ENCODE data around the gene RAPGEF1.
"Not testable (repeated sequence)": the region's sequence is repeated elsewhere in the genome, so short reads cannot be mapped to it uniquely, and the experiment has no call there.

RAPGEF1 gene

DNA sequence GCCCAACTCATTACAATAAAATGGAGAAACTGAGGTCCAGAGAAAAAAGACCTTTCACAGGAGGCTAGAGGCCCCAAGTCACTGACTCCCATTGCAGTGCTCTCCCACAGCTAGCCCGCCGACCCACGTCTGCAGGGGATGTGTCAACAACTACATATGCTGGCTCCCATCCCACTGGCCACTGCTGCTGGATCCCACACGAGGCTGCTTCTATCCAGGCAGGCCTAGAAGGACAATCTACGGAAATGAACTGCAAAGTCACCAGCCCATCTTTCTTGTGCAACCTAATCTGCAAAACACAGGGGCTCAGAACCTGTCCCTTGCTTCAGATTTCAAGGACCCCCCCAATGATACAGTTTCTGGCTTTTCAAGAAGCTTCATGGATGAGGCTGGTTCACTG, 24.0 kb downstream of the RAPGEF1 start:
- ChIA-PET CTCF (interaction anchor here (1.7 kb wide), 1 partner anchor 124 kb away, joined by 7 read pairs; no protein-coding TSS in a partner anchor), POLR2A (no interaction called here)
- no peak overlapping the region for H3K4me3 ChIP-seq (ENCODE audit: low read depth, low read length)
- TF ChIP-seq, protein P1, sequence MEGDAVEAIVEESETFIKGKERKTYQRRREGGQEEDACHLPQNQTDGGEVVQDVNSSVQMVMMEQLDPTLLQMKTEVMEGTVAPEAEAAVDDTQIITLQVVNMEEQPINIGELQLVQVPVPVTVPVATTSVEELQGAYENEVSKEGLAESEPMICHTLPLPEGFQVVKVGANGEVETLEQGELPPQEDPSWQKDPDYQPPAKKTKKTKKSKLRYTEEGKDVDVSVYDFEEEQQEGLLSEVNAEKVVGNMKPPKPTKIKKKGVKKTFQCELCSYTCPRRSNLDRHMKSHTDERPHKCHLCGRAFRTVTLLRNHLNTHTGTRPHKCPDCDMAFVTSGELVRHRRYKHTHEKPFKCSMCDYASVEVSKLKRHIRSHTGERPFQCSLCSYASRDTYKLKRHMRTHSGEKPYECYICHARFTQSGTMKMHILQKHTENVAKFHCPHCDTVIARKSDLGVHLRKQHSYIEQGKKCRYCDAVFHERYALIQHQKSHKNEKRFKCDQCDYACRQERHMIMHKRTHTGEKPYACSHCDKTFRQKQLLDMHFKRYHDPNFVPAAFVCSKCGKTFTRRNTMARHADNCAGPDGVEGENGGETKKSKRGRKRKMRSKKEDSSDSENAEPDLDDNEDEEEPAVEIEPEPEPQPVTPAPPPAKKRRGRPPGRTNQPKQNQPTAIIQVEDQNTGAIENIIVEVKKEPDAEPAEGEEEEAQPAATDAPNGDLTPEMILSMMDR (IDR thresholded peaks at IDR 0.05; ENCODE audit: insufficient read depth, low read length, missing control alignments) = no peak
- no peak for DNase-seq (ENCODE audit: low read depth, low spot score)

DNA sequence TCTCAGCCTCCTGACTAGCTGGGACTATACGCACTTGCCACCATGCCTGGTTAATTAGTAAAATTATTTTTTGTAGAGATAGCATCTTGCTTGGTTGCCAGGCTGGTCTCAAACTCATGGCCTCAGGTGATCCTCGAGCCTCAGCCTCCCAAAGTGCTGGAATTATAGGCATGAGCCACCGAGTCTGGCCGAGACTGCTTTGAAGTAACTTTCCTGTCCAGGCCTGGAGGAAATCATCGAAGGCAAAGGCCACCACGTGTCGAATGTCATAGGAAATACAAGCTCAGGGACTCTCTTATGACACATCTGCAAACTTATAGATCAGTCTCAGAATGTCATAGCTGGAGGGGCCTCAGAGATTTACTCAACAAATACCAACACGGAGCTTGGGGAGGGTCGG, 25.1 kb downstream of the RAPGEF1 start:
- TF ChIP-seq, protein P1 (IDR thresholded peaks at IDR 0.05; ENCODE audit: insufficient read depth, low read length, missing control alignments) = no peak
- no peak overlapping the region for H3K4me3 ChIP-seq (ENCODE audit: low read depth, low read length)
- no peak for DNase-seq (ENCODE audit: low read depth, low spot score)
- POLR2A ChIA-PET = no interaction called here
- CTCF ChIA-PET = interaction anchor here (1.0 to 1.7 kb wide), 3 partner anchors 8 to 123 kb away, joined by 3 to 7 read pairs (median 3); no protein-coding TSS in a partner anchor

DNA sequence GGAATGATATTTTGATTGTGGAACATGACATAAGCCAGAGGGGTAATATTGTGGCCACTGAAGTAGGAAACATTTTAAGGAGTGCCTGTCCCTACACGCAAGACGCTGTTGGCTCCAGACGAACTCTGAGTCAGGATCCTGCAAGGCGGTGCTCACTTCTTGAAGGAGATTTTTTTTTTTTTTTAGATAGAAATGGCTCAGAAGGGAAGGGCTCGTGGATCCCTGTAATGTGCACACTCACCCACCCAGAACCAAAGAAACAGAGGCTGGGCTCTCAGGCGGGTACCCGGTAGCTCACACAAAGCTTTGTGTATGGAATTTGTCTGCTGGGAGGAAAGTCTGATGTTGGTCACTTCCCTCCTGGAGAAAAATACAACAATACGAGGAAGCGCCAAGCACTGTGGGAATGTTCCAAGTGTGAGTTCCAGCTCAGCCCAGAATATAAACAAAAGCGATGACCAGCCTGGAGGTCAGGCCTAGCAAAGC, 25.7 kb downstream of the RAPGEF1 start:
- CTCF ChIA-PET = interaction anchor here (1.0 to 1.7 kb wide), 5 partner anchors 9 to 123 kb away, joined by 3 to 7 read pairs (median 3); no protein-coding TSS in a partner anchor
- TF ChIP-seq, protein P1 (IDR thresholded peaks at IDR 0.05; ENCODE audit: insufficient read depth, low read length, missing control alignments) = no peak
- POLR2A ChIA-PET = interaction anchor here (0.6 kb wide), 1 partner anchor 105 kb away, joined by 3 read pairs; no protein-coding TSS in a partner anchor
- H3K4me3 ChIP-seq (ENCODE audit: low read depth, low read length) = no peak overlapping the region
- no peak for DNase-seq (ENCODE audit: low read depth, low spot score)

DNA sequence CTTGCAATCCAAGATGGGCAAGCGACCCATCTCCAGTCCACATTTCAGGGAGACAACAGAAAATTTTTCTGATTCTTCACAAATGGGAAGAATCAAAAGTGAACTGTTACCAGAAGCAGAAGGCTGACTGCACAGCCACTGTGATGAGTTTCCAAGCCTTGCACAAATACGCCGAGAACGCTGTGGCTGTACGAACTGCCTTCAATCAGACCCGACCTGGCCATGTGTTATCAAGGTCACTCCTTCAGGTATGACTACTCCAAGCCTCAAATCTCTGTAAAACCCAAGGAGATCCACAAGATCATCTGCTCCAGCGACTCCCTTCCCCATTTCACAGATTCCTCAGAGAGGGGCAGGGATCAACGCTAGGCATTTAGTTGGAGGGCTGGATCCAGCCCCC, 26.9 kb downstream of the RAPGEF1 start:
- TF ChIP-seq, protein P1 (IDR thresholded peaks at IDR 0.05; ENCODE audit: insufficient read depth, low read length, missing control alignments) = no peak
- POLR2A ChIA-PET = no interaction called here
- CTCF ChIA-PET = interaction anchor here (1.0 to 2.0 kb wide), 6 partner anchors 9 to 122 kb away, joined by 3 to 6 read pairs (median 4); no protein-coding TSS in a partner anchor
- no peak overlapping the region for H3K4me3 ChIP-seq (ENCODE audit: low read depth, low read length)
- no peak for DNase-seq (ENCODE audit: low read depth, low spot score)

DNA sequence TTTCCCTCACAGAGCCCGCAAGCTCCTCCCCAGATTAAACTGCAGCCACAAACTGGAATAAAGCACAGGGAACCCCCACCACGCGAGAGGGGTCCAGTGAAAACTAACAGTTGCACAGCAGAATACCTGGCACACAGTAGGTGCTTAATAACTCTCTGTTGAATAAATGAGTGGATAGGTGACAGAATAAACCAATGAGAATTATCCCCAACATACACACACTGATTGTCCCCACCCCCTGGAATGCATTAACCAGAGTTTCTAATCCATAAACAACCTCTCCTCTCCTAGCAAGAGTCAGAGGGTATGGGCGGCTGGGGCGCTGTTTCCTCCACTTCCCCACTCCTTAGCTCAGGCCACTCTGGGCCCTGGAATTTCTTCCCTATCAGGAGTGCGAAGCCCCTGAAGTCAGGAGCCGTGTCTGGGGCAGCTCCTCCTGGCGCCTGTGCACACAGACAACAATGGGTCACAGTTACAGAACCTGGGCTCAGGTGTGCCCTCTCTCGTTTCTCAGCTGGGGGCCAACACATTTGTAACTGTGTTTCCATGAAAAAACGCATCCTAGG, 27.6 kb downstream of the RAPGEF1 start:
- POLR2A ChIA-PET = no interaction called here
- no peak overlapping the region for H3K4me3 ChIP-seq (ENCODE audit: low read depth, low read length)
- CTCF ChIA-PET = interaction anchor here (1.0 to 2.0 kb wide), 4 partner anchors 10 to 121 kb away, joined by 3 to 4 read pairs (median 4); no protein-coding TSS in a partner anchor
- TF ChIP-seq, protein P1 (IDR thresholded peaks at IDR 0.05; ENCODE audit: insufficient read depth, low read length, missing control alignments) = no peak
- no peak for DNase-seq (ENCODE audit: low read depth, low spot score)

DNA sequence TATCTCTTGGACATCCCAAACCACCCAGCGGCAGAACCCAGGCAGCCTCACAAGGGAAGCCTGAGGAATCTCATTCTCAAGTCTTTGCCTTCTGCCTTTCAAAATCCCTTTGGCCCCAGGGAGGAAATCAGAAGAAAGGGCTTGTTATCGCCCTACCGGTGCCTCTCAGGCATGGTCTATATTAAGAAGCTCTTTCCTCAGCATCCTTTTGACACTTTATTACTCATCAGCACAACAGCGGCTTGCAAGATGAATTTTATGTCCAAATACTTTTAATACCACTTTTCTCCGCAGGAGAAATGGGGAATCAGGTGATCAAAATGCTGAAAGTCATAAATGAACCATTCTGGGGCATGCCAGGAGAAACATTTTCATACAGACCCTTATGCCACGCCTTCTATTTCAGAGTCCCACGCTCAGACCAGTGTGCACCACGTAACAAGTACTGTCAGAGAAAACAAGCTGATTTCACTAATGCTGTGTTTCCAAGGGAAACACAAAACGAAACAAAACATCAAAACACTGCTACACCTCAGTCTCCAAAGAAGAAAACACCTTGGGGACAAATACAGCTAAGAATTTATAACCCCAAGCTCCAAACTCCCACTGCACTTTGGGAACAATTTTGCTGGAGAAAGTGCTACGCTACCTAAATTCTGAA, 30.0 kb downstream of the RAPGEF1 start:
- no peak for DNase-seq (ENCODE audit: low read depth, low spot score)
- no peak overlapping the region for H3K4me3 ChIP-seq (ENCODE audit: low read depth, low read length)
- TF ChIP-seq, protein P1 (IDR thresholded peaks at IDR 0.05; ENCODE audit: insufficient read depth, low read length, missing control alignments) = no peak
- ChIA-PET POLR2A (no interaction called here), CTCF (interaction anchor here (0.7 to 1.6 kb wide), 6 partner anchors 14 to 34 kb away, joined by 3 to 9 read pairs (median 4); partner anchors contain the start of gene RAPGEF1)

DNA sequence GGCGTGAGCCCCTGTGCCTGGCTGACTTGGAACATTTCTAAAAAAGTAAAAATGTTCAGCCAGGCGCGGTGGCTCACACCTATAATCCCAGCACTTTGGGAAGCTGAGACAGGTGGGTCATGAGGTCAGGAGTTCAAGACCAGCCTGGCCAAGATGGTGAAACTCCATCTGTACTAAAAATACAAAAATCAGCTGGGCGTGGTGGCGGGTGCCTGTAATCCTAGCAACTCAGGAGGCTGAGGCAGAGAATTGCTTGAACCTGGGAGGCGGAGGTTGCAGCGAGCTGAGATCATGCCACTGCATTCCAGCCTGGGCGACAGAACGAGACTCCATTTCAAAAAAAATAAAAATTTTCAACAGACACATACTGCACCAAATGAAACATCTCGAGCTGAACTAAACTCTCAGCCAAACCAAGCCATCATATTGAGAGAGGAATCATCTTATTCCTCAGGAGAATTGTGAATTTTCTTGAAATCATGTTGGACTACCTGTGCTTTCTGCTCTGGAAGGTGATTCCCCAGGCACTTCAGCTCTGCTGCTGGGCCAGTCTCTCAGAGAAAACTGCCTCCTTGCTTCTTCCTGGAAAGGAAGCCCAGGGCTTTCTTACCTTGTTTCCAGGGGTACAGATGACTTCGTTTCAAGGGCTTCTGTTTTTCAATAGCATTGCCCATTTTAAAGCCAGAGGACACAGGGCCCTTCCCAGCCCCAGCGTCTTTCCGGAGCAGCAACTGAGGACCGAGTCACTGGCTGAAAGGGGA, 30.7 kb downstream of the RAPGEF1 start:
- POLR2A ChIA-PET; H3K4me3 ChIP-seq (ENCODE audit: low read depth, low read length); DNase-seq (ENCODE audit: low read depth, low spot score): not testable (repeated sequence)
- CTCF ChIA-PET = interaction anchor here (0.7 to 1.6 kb wide), 4 partner anchors 14 to 34 kb away, joined by 3 to 6 read pairs (median 4); partner anchors contain the start of gene RAPGEF1
